OCI-LY7 (cell line): ENCODE data around the gene PYGB.

Experiments
- EZH2phosphoT487 ChIP-seq: fragments of 200-600 bp; sonication (generic); IDR thresholded peaks from 2 replicates; pipeline ENCODE4 v1.6.1; 2018; ENCODE audit warnings: low read depth, borderline replicate concordance, mild to moderate bottlenecking, mixed run types, antibody characterized with exemption, low read length, moderate library complexity, mixed read lengths
- TF ChIP-seq, protein P1 (sequence below): fragments of 200-600 bp; sonication (generic); conservative IDR thresholded peaks from 2 replicates; pipeline ENCODE4 v1.5.1; 2014; ENCODE audit warnings: mild to moderate bottlenecking, antibody characterized with exemption, low read length, moderate library complexity, mixed read lengths

DNA sequence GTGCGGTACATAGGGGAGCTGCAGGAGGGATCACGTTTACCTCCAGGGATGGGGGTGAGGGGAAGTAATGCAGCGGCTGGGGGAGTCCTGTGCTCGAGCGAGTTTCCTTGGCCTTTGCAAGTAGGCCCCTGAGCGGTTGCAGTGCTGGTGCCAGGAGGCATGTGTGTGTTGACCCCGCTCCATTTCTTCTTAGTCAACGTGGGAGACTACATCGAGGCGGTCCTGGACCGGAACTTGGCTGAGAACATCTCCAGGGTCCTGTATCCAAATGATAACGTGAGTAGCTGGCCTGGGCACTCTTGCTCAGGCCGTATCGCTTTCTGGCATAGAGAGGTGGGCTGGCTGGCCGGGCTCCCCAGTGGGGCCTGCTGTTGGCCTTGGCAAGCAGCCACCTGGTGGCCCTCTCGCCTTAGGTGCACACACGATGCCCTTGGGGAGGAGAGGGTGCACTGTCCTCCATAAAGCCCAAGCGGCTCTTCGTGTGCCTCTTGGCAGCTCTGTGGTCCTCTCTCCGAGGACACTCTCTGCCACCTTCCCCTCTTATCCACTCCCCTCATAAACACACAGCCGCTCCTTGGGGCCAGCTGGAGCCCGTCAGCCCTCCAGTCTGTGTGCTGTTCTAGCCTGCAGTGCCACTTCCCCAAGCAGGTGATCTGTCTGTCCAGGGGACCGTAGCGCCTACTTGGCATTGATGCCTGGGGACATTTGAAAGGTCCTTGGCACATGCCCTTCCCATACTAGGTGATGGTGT, 29.3 kb downstream of the PYGB start:
- TF ChIP-seq, protein P1, sequence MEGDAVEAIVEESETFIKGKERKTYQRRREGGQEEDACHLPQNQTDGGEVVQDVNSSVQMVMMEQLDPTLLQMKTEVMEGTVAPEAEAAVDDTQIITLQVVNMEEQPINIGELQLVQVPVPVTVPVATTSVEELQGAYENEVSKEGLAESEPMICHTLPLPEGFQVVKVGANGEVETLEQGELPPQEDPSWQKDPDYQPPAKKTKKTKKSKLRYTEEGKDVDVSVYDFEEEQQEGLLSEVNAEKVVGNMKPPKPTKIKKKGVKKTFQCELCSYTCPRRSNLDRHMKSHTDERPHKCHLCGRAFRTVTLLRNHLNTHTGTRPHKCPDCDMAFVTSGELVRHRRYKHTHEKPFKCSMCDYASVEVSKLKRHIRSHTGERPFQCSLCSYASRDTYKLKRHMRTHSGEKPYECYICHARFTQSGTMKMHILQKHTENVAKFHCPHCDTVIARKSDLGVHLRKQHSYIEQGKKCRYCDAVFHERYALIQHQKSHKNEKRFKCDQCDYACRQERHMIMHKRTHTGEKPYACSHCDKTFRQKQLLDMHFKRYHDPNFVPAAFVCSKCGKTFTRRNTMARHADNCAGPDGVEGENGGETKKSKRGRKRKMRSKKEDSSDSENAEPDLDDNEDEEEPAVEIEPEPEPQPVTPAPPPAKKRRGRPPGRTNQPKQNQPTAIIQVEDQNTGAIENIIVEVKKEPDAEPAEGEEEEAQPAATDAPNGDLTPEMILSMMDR, result no peak
- no peak for TF ChIP-seq EZH2phosphoT487
